ENCODE results near the gene GLO1.

- TF ChIP-seq EZH2 (IDR thresholded peaks at IDR 0.05; ENCODE audit: borderline replicate concordance, low read depth, low read length, severe bottlenecking) (no peak), CTCF (IDR thresholded peaks at IDR 0.05; ENCODE audit: borderline replicate concordance, extremely low read depth, low read length, poor library complexity, severe bottlenecking) (no peak)
Measured at GRCh38 chr6:38639498-38640215, 63.3 kb downstream of the GLO1 start, which contains the start of gene BTBD9.
